ENCODE measurements around the gene AOPEP.

GRCh38 chr9:94778013-94778412, 51.5 kb downstream of the AOPEP start:
- TF ChIP-seq CTCF (IDR thresholded peaks at IDR 0.05), result no peak
- no peak for TF ChIP-seq POLR2AphosphoS5 (IDR thresholded peaks at IDR 0.05; ENCODE audit: low read depth, low read length)
- no peak for TF ChIP-seq TAF1 (IDR thresholded peaks at IDR 0.05; ENCODE audit: borderline replicate concordance, low read depth, low read length)
- no peak for TF ChIP-seq USF2 (IDR thresholded peaks at IDR 0.05; ENCODE audit: borderline replicate concordance, low read depth, low read length)
- no peak for TF ChIP-seq EP300 (IDR thresholded peaks at IDR 0.05; ENCODE audit: borderline replicate concordance in 1 of 2, low read depth in 1 of 2, low read length in 1 of 2)
- no peak for TF ChIP-seq SIN3A (IDR thresholded peaks at IDR 0.05; ENCODE audit: borderline replicate concordance, low read depth, low read length)
- no peak for TF ChIP-seq CHD2 (IDR thresholded peaks at IDR 0.05; ENCODE audit: low read length, partially characterized antibody)
- TF ChIP-seq SMC3 (IDR thresholded peaks at IDR 0.05; ENCODE audit: low read depth, low read length), result no peak
- TF ChIP-seq GABPA (IDR thresholded peaks at IDR 0.05; ENCODE audit: low read depth), result no peak
- TF ChIP-seq ZBTB33 (IDR thresholded peaks at IDR 0.05; ENCODE audit: borderline replicate concordance, low read depth), result no peak
- no peak for TF ChIP-seq REST (IDR thresholded peaks at IDR 0.05; ENCODE audit: low read depth, low read length)
- no peak for TF ChIP-seq RXRA (IDR thresholded peaks at IDR 0.05; ENCODE audit: borderline replicate concordance, low read depth)
